Gastroesophageal sphincter (tissue), 4 donors: ENCODE data around the gene ALKBH3. TPM values are rescaled to one million over a fixed set of nuclear protein-coding genes. Genes with fewer than 3 reads are reported as not detected.

Source experiments
- ATAC-seq: fragments of 150-250 bp; one replicate; pipeline ENCODE4 v1.9.1; 2016; ENCODE audit warnings: mild to moderate bottlenecking, moderate library complexity
- H3K27ac ChIP-seq, 4 donors: fragments of 200-600 bp; sonication (generic) in 3 of 4; 1 replicate in 3 of 4; 2 replicates in 1 of 4; pipeline ENCODE4 v1.5.1; 2016 to 2019
- H3K27me3 ChIP-seq: fragments of 200-600 bp; sonication (generic); one replicate; pipeline ENCODE4 v1.5.1; 2019
- H3K36me3 ChIP-seq, 2 donors: fragments of 200-600 bp; sonication (generic); one replicate each; pipeline ENCODE4 v1.5.1; 2019; ENCODE audit warnings: control low read depth in 1 of 2
- H3K4me1 ChIP-seq, 3 donors: fragments of 200-600 bp; sonication (generic); 1 replicate in 2 of 3; 2 replicates in 1 of 3; pipeline ENCODE4 v1.5.1; 2016 to 2019; ENCODE audit warnings: control low read depth in 2 of 3
- H3K4me3 ChIP-seq, 2 donors: fragments of 200-600 bp; sonication (generic); one replicate each; pipeline ENCODE4 v1.5.1; 2019; ENCODE audit warnings: mild to moderate bottlenecking in 1 of 2, moderate library complexity in 1 of 2
- H3K9me3 ChIP-seq, 3 donors: fragments of 200-600 bp; sonication (generic); one replicate each; pipeline ENCODE4 v1.5.1; 2017 to 2019; ENCODE audit warnings: control low read depth in 2 of 3
- EP300 ChIP-seq: sonication (generic); formaldehyde crosslinking; IDR thresholded peaks from one replicate; pipeline ENCODE4 v1.6.1; 2017; ENCODE audit warnings: antibody characterized with exemption, mild to moderate bottlenecking
- POLR2A ChIP-seq, 2 donors: fragments of 450-650 bp; IDR thresholded peaks; one replicate each; pipeline ENCODE4 v1.6.1; 2017; ENCODE audit warnings: antibody characterized with exemption in 2 of 2, mild to moderate bottlenecking in 2 of 2, moderate library complexity in 1 of 2
- POLR2AphosphoS5 ChIP-seq: sonication (generic); formaldehyde crosslinking; IDR thresholded peaks from one replicate; pipeline ENCODE4 v1.6.1; 2017; ENCODE audit warnings: antibody characterized with exemption
- WGBS, 2 donors: methylation state at CpG; one replicate each; pipeline ENCODE4 v1.1.5; 2018; ENCODE audit warnings: low coverage in 1 of 2; 5-methylcytosine and 5-hydroxymethylcytosine counted together
- total RNA-seq, 4 donors: library from RNA; depleted of rRNA; stranded (reverse); fragments of >200 nt; gene quantifications; one replicate each; pipeline ENCODE4 v1.1.0, GENCODE V29; 2016
- TF ChIP-seq, protein P1 (sequence below), 4 experiments: fragments of 200-600 bp in 2 of 4; fragments of 450-650 bp in 2 of 4; sonication (generic) in 1 of 4; IDR thresholded peaks; one replicate each; pipeline ENCODE4 v1.5.1; 2017 to 2019; ENCODE audit warnings: antibody characterized with exemption in 4 of 4, mild to moderate bottlenecking in 2 of 4, moderate library complexity in 2 of 4

The ALKBH3 gene
- total RNA-seq, 4 donors from 2014 or later, result 24.0 to 41.3 (median 37.1) TPM

DNA sequence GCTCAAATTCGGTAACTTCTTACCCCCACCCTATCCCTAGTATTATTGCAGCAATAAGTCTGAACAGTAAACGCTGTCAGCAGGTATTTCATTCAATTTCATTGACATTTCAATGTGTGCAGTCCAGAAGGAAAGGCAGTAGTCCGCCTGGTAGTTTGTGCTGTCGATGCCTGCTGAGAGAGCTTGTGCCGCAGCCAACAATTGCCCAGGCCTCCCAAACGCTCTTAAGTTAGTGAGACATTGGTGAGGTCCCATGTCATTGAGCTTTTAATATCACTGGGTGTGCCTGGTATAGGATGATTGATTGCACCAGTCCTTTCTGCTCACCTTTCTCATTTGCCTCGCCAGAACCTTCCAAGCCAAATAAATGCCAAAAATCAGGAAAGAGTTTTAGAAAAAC lies 28.1 kb downstream of the ALKBH3 start:
- ATAC-seq, result no peak
- Histone ChIP-seq H3K4me1 (peaks cover 0 to 20% (median 5%) of the 10 kb centered on the region in 3 donors), H3K36me3 (peaks cover 0 to 60% of the 10 kb centered on the region in 2 donors), H3K27ac (no peak overlapping the region), H3K9me3 (no peaks in the 10 kb centered on the region), H3K27me3 (no peaks in the 10 kb centered on the region), H3K4me3 (no peak overlapping the region)
- TF ChIP-seq POLR2A (IDR thresholded peaks at IDR 0.05) (no peak), EP300 (no peak), POLR2AphosphoS5 (no peak)
- TF ChIP-seq, protein P1, sequence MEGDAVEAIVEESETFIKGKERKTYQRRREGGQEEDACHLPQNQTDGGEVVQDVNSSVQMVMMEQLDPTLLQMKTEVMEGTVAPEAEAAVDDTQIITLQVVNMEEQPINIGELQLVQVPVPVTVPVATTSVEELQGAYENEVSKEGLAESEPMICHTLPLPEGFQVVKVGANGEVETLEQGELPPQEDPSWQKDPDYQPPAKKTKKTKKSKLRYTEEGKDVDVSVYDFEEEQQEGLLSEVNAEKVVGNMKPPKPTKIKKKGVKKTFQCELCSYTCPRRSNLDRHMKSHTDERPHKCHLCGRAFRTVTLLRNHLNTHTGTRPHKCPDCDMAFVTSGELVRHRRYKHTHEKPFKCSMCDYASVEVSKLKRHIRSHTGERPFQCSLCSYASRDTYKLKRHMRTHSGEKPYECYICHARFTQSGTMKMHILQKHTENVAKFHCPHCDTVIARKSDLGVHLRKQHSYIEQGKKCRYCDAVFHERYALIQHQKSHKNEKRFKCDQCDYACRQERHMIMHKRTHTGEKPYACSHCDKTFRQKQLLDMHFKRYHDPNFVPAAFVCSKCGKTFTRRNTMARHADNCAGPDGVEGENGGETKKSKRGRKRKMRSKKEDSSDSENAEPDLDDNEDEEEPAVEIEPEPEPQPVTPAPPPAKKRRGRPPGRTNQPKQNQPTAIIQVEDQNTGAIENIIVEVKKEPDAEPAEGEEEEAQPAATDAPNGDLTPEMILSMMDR (IDR thresholded peaks at IDR 0.05), result no peak
- 73 to 87% methylated on average over 6 to 7 of the region's 7 CpGs for WGBS, 2 donors

- no peak overlapping the region for H3K4me3 ChIP-seq
- H3K9me3 ChIP-seq, result no peaks in the 10 kb centered on the region
- peaks cover 0 to 77% of the 10 kb centered on the region in 2 donors for H3K36me3 ChIP-seq
- WGBS, 2 donors, result 68 to 73% methylated on average over 3 of the region's 3 CpGs
- no peak overlapping the region for H3K27ac ChIP-seq
- H3K4me1 ChIP-seq, result peaks cover 0 to 19% (median 2%) of the 10 kb centered on the region in 3 donors
- ATAC-seq, result no peak
- TF ChIP-seq POLR2A (IDR thresholded peaks at IDR 0.05), result no peak
- no peak for TF ChIP-seq POLR2AphosphoS5
- TF ChIP-seq EP300, result no peak
- TF ChIP-seq, protein P1 (IDR thresholded peaks at IDR 0.05), result no peak
- H3K27me3 ChIP-seq, result no peaks in the 10 kb centered on the region
These were observed 33.3 kb downstream of the ALKBH3 start for GRCh38 chr11:43913829-43914380.

GRCh38 chr11:43914466-43914865 lies 33.8 kb downstream of the ALKBH3 start:
- H3K27ac ChIP-seq, result no peak overlapping the region
- peaks cover 0 to 24% (median 4%) of the 10 kb centered on the region in 3 donors for H3K4me1 ChIP-seq
- peaks cover 0 to 77% of the 10 kb centered on the region in 2 donors for H3K36me3 ChIP-seq

GRCh38 chr11:43916621-43917020 lies 36.0 kb downstream of the ALKBH3 start:
- WGBS, 2 donors, result 83 to 86% methylated on average over 1 to 2 of the region's 2 CpGs
- no peak overlapping the region for H3K27ac ChIP-seq

More at GRCh38 chr11:43914466-43914865, 33.8 kb downstream of the ALKBH3 start:
- no peak for ATAC-seq
- WGBS, 2 donors, result 50 to 83% methylated on average over 1 of the region's 1 CpG
- H3K27me3 ChIP-seq, result no peaks in the 10 kb centered on the region
- H3K9me3 ChIP-seq, result no peaks in the 10 kb centered on the region
- no peak overlapping the region for H3K4me3 ChIP-seq
- TF ChIP-seq EP300 (no peak), POLR2A (IDR thresholded peaks at IDR 0.05) (no peak), POLR2AphosphoS5 (no peak)
- TF ChIP-seq, protein P1 (IDR thresholded peaks at IDR 0.05), result no peak

More at GRCh38 chr11:43916621-43917020, 36.0 kb downstream of the ALKBH3 start:
- no peak overlapping the region for H3K4me3 ChIP-seq
- no peaks in the 10 kb centered on the region for H3K9me3 ChIP-seq
- peaks cover 0 to 74% of the 10 kb centered on the region in 2 donors for H3K36me3 ChIP-seq
- TF ChIP-seq, protein P1 (IDR thresholded peaks at IDR 0.05), result no peak
- TF ChIP-seq POLR2A (IDR thresholded peaks at IDR 0.05) (no peak), EP300 (no peak), POLR2AphosphoS5 (no peak)
- no peak for ATAC-seq
- H3K4me1 ChIP-seq, result peaks cover 4 to 46% (median 9%) of the 10 kb centered on the region in 3 donors
- H3K27me3 ChIP-seq, result no peaks in the 10 kb centered on the region
